Adipocyte (in vitro differentiated cells): Measurements from ENCODE around the gene COPS7A.
"Not testable (repeated sequence)": the region's sequence is repeated elsewhere in the genome, so short reads cannot be mapped to it uniquely, and the experiment has no call there.

ENCODE experiments used
- DNase-seq: peaks from one replicate; pipeline ENCODE4 v3.0.0-alpha.2; 2015; ENCODE audit warnings: low read depth
- H3K27me3 ChIP-seq: replicated peaks from 2 replicates; pipeline ENCODE4 v1.7.0; 2013; ENCODE audit warnings: mild to moderate bottlenecking, low read length, moderate library complexity; ENCODE audit not compliant: control insufficient read depth, insufficient read depth
- H3K36me3 ChIP-seq: 2 replicates; pipeline ENCODE4 v1.7.0; 2013; ENCODE audit warnings: low read length, mild to moderate bottlenecking, moderate library complexity; ENCODE audit not compliant: control insufficient read depth, insufficient read depth, severe bottlenecking
- H3K4me1 ChIP-seq: 2 replicates; pipeline ENCODE4 v1.7.0; 2013; ENCODE audit warnings: mild to moderate bottlenecking, low read length, moderate library complexity; ENCODE audit not compliant: control insufficient read depth, insufficient read depth
- H3K4me3 ChIP-seq: 2 replicates; pipeline ENCODE4 v1.7.0; 2013; ENCODE audit warnings: mild to moderate bottlenecking, low read length, moderate library complexity
- H3K9ac ChIP-seq: 2 replicates; pipeline ENCODE4 v1.7.0; 2013; ENCODE audit warnings: mild to moderate bottlenecking, low read length, moderate library complexity
- H3K9me3 ChIP-seq: 2 replicates; pipeline ENCODE4 v1.7.0; 2013; ENCODE audit warnings: mild to moderate bottlenecking, low read length, moderate library complexity; ENCODE audit not compliant: control insufficient read depth

Gene COPS7A

DNA sequence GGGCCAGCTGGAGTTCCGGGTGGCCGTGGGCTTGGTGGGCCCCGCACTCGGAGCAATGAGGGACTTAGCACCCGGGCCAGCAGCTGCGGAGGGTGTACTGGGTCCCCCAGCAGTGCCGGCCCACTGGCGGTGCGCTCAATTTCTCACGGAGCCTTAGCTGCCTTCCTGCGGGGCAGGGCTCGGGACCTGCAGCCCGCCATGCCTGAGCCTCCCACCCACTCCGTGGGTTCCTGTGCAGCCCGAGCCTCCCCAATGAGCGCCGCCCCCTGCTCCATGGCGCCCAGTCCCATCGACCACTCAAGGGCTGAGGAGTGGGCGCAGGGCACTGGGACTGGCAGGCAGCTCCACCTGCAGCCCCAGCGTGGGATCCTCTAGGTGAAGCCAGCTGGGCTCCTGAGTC lies 15.5 kb upstream of the COPS7A start:
- not testable (repeated sequence) for DNase-seq, H3K4me3 ChIP-seq, H3K4me1 ChIP-seq, H3K9ac ChIP-seq, H3K36me3 ChIP-seq, H3K9me3 ChIP-seq
- H3K27me3 ChIP-seq, result peaks cover 13% of the 10 kb centered on the region

DNA sequence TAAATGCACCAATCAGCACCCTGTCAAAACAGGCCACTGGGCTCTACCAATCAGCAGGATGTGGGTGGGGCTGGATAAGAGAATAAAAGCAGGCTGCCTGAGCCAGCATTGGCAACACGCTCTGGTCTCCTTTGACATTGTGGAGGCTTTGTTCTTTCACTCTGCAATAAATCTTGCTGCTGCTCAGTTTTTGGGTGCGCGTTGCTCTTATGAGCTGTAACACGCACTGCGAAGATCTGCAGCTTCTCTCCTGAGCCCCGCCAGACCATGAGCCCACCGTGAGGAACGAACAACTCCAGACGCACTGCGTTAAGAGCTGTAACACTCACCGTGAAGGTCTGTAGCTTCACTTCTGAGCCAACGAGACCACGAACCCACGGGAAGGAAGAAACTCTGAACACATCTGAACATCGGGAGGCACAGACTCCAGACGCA lies 14.9 kb upstream of the COPS7A start:
- H3K36me3 ChIP-seq, result no peaks in the 10 kb centered on the region
- no peak overlapping the region for H3K4me3 ChIP-seq
- no peaks in the 10 kb centered on the region for H3K4me1 ChIP-seq
- no peak for DNase-seq
- peaks cover 8% of the 10 kb centered on the region for H3K27me3 ChIP-seq
- no peaks in the 10 kb centered on the region for H3K9me3 ChIP-seq
- no peak overlapping the region for H3K9ac ChIP-seq

DNA sequence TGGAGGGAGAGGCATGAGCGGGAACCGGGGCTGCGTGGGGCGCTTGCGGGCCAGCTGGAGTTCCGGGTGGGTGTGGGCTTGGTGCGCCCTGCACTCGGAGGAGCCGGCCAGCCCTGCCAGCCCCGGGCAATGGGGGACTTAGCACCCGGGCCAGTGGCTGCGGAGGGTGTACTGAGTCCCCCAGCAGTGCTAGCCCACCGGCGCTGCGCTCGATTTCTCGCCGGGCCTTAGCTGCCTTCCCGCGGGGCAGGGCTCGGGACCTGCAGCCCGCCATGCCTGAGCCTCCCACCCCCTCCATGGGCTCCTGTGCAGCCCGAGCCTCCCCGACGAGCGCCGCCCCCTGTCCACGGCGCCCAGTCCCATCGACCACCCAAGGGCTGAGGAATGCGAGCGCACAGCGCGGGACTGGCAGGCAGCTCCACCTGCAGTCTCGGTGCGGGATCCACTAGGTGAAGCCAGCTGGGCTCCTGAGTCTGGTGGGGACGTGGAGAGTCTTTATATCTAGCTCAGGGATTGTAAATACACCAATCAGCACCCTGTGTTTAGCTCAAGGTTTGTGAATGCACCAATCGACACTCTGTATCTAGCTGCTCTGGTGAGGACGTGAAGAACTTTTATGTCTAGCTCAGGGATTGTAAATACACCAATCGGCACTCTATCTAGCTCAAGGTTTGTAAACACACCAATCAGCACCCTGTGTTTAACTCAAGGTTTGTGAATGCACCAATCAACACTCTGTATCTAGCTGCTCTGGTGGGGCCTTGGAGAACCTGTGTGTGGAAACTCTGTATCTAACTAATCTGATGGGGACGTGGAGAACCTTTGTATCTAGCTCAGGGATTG lies 7.6 kb upstream of the COPS7A start:
- not testable (repeated sequence) for H3K36me3 ChIP-seq, H3K4me1 ChIP-seq, H3K27me3 ChIP-seq, H3K4me3 ChIP-seq, DNase-seq, H3K9me3 ChIP-seq, H3K9ac ChIP-seq

GRCh38 chr12:6716874-6717437 lies 6.9 kb upstream of the COPS7A start:
- no peak overlapping the region for H3K4me3 ChIP-seq
- H3K9me3 ChIP-seq, result no peaks in the 10 kb centered on the region
- no peaks in the 10 kb centered on the region for H3K27me3 ChIP-seq
- no peak for DNase-seq
- no peaks in the 10 kb centered on the region for H3K4me1 ChIP-seq
- H3K36me3 ChIP-seq, result no peaks in the 10 kb centered on the region
- H3K9ac ChIP-seq, result no peak overlapping the region

- Histone ChIP-seq H3K36me3 (peaks cover 4% of the 10 kb centered on the region), H3K9ac (no peak overlapping the region), H3K4me1 (peaks cover 8% of the 10 kb centered on the region), H3K4me3 (no peak overlapping the region), H3K27me3 (no peaks in the 10 kb centered on the region), H3K9me3 (no peaks in the 10 kb centered on the region)
- no peak for DNase-seq
Observed at GRCh38 chr12:6722863-6723262, 983 bp upstream of the COPS7A start.

DNA sequence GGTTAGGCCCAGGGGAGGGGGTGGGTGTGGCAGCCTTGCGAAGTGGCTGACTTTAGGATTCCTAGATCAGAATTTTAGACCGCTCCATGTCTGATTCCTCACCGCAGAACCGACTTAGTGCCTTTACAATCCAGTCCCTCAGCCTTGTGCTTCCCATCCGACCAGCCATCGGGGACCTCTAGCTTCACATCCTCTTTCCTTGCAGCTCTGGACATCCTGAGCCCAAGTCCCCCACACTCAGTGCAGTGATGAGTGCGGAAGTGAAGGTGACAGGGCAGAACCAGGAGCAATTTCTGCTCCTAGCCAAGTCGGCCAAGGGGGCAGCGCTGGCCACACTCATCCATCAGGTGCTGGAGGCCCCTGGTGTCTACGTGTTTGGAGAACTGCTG lies 557 bp downstream of the COPS7A start:
- H3K4me3 ChIP-seq, result peak overlapping the region; percentile 94
- peaks cover 19% of the 10 kb centered on the region for H3K36me3 ChIP-seq
- H3K9ac ChIP-seq, result peak overlapping the region; percentile 84
- H3K27me3 ChIP-seq, result no peaks in the 10 kb centered on the region
- H3K4me1 ChIP-seq, result peaks cover 8% of the 10 kb centered on the region
- DNase-seq, result no peak
- H3K9me3 ChIP-seq, result no peaks in the 10 kb centered on the region

- no peak overlapping the region for H3K9ac ChIP-seq
- DNase-seq, result no peak
- peaks cover 8% of the 10 kb centered on the region for H3K4me1 ChIP-seq
- no peak overlapping the region for H3K4me3 ChIP-seq
- no peaks in the 10 kb centered on the region for H3K9me3 ChIP-seq
- H3K27me3 ChIP-seq, result no peaks in the 10 kb centered on the region
- H3K36me3 ChIP-seq, result peaks cover 29% of the 10 kb centered on the region
Observed at GRCh38 chr12:6725350-6725749, 1.5 kb downstream of the COPS7A start.

DNA sequence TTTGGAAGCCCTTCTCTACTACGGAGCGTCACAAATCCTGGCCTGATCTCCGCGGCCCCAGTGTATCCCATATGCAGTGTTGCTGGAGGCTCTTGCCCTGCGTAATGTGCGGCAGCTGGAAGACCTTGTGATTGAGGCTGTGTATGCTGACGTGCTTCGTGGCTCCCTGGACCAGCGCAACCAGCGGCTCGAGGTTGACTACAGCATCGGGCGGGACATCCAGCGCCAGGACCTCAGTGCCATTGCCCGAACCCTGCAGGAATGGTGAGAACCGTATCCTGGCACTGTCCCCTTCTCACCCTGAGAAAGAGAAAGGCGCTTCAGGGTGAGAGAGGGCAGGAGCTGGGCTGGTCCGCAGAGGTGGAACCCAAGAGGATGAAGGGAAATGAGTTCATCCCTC lies 5.3 kb downstream of the COPS7A start:
- Histone ChIP-seq H3K36me3 (peaks cover 50% of the 10 kb centered on the region), H3K27me3 (no peaks in the 10 kb centered on the region), H3K4me1 (peaks cover 8% of the 10 kb centered on the region), H3K4me3 (no peak overlapping the region), H3K9ac (no peak overlapping the region), H3K9me3 (no peaks in the 10 kb centered on the region)
- DNase-seq, result no peak

DNA sequence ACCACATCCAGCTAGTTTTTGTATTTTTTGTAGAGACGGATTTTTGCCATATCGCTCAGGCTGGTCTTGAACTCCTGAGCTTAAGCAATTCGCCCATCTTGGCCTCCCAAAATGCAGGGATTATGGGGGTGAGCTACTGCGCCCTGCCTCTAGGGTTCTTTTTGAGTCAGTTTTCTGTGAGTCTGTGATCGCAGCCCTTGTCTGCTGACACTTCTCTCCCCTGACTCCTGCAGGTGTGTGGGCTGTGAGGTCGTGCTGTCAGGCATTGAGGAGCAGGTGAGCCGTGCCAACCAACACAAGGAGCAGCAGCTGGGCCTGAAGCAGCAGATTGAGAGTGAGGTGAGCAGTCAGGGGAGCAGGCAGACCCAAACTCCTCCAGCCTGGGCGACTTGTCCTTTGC lies 6.3 kb downstream of the COPS7A start:
- Histone ChIP-seq H3K4me1 (peaks cover 6% of the 10 kb centered on the region), H3K9ac (no peak overlapping the region), H3K4me3 (no peak overlapping the region), H3K9me3 (no peaks in the 10 kb centered on the region), H3K36me3 (peaks cover 50% of the 10 kb centered on the region), H3K27me3 (no peaks in the 10 kb centered on the region)
- no peak for DNase-seq

DNA sequence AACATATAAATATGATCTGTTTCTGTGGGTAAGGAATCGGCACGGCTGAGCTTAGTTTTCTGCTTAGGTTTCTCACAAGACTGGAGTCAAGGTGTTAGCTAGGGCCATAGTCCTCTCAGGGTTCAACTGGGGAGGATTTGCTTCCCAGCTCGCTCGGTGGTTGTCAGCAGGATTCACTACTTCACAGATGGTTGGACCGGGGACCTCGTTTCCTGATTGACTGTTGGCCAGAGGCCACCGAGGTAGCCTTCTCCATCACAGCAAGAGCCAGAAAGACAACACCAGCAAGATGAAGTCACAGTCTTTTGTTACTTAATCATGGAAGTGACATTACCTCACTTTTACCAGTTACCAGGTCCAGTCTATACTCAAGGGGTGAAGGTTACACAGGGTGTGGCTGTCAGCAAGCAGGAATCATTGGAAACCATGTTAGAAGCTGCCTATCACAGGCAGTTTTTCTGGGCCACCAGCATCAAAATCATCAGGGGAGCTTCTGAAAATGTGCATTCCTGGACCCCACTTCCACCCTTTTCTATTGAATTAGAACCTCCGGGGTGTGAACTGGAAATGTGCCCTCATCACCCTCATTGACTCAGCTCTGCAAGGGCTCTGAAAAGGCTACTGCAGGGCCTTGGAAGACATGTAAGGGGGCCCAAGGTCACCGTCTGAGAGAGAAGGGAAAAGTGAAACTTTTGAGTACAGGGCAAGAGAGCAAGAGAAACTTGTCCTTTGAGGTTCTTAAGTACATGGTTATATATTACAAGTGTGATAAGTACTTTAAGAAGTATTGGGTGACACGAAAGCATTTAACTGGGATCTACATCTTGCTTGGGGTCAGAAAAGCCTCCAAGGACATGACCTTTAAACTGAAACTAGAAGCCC lies 10.9 kb downstream of the COPS7A start:
- peak overlapping the region; percentile 45 for H3K9ac ChIP-seq
- H3K4me3 ChIP-seq, result no peak overlapping the region
- peaks cover 27% of the 10 kb centered on the region for H3K36me3 ChIP-seq
- DNase-seq, result no peak
- H3K27me3 ChIP-seq, result no peaks in the 10 kb centered on the region
- no peaks in the 10 kb centered on the region for H3K9me3 ChIP-seq
- peaks cover 26% of the 10 kb centered on the region for H3K4me1 ChIP-seq
